ENCODE results near the gene CRK. TPM values are rescaled to one million over a fixed set of nuclear protein-coding genes. Genes with fewer than 3 reads are reported as not detected.

Gene CRK
- polyA plus RNA-seq, 3 donors, result 22.3 to 28.0 (median 26.5) TPM

DNA sequence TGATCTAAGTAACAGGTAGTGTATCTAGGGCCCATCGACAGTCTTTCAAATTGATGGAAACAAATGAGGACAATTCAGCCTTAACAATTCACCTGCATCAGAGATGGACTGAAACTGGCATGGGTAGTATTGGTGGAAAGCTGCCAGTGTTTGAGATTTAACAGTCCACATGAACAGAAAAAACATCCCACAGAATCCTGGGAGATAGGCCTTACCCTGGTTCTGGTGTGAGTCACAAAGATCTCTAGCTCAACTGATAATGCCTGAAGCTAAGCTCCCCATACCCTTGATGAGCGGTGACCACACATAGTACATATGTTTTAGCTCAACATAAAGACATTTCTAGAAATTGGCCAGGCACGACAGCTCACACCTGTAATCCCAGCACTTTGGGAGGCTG is 21.9 kb downstream of the CRK start:
- H2AFZ ChIP-seq (ENCODE audit: insufficient read depth, low read depth, low read length, poor library complexity, severe bottlenecking), result no peak overlapping the region
- H4K20me1 ChIP-seq (ENCODE audit: insufficient read depth, low read length), result peaks cover 100% of the 10 kb centered on the region
- Mint-ChIP-seq H3K27me3 (ENCODE audit: low read depth in 3 of 3) (peaks cover 0 to 2% (median 0%) of the 10 kb centered on the region in 3 donors), H3K4me3 (no peak overlapping the region), H3K27ac (no peak overlapping the region), H3K36me3 (peaks cover 47 to 88% of the 10 kb centered on the region in 2 donors), H3K4me1 (no peaks in the 10 kb centered on the region), H3K9me3 (no peaks in the 10 kb centered on the region)
- TF ChIP-seq, protein P1, sequence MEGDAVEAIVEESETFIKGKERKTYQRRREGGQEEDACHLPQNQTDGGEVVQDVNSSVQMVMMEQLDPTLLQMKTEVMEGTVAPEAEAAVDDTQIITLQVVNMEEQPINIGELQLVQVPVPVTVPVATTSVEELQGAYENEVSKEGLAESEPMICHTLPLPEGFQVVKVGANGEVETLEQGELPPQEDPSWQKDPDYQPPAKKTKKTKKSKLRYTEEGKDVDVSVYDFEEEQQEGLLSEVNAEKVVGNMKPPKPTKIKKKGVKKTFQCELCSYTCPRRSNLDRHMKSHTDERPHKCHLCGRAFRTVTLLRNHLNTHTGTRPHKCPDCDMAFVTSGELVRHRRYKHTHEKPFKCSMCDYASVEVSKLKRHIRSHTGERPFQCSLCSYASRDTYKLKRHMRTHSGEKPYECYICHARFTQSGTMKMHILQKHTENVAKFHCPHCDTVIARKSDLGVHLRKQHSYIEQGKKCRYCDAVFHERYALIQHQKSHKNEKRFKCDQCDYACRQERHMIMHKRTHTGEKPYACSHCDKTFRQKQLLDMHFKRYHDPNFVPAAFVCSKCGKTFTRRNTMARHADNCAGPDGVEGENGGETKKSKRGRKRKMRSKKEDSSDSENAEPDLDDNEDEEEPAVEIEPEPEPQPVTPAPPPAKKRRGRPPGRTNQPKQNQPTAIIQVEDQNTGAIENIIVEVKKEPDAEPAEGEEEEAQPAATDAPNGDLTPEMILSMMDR (IDR thresholded peaks at IDR 0.05), result no peak
- no peaks in the 10 kb centered on the region for H3K9me3 ChIP-seq (replicated peaks in 1 of 2; ENCODE audit: control insufficient read depth in 1 of 2, insufficient read depth in 1 of 2, low read length in 2 of 2)
- no peaks in the 10 kb centered on the region for H3K4me1 ChIP-seq (ENCODE audit: control insufficient read depth in 1 of 2, insufficient read depth in 2 of 2, low read length in 2 of 2)
- H3K9ac ChIP-seq (ENCODE audit: insufficient read depth, low read length, poor library complexity, severe bottlenecking), result no peak overlapping the region
- no peak overlapping the region for H3K4me3 ChIP-seq (replicated peaks in 1 of 3; ENCODE audit: low read depth in 2 of 3, low read length in 3 of 3)
- intact Hi-C loops (cut with micrococcal nuclease), result no loop called here
- no peak overlapping the region for H3K4me2 ChIP-seq (replicated peaks; ENCODE audit: extremely low read depth, low read length, poor library complexity, severe bottlenecking)
- 100% methylated on average over 1 of the region's 3 CpGs for WGBS (ENCODE audit: insufficient coverage)
- peaks cover 98% of the 10 kb centered on the region for H3K79me2 ChIP-seq (ENCODE audit: insufficient read depth, low read length)
- peaks cover 49 to 88% of the 10 kb centered on the region in 2 donors for H3K36me3 ChIP-seq (replicated peaks in 1 of 2; ENCODE audit: control insufficient read depth in 1 of 2, insufficient read depth in 2 of 2, low read length in 2 of 2)
- no peak for DNase-seq
- no peaks in the 10 kb centered on the region for H3K27me3 ChIP-seq (ENCODE audit: control insufficient read depth in 2 of 2, insufficient read depth in 2 of 2, low read length in 2 of 2)
- H3K27ac ChIP-seq (ENCODE audit: low read depth in 1 of 2, low read length in 2 of 2), result no peak overlapping the region

GRCh38 chr17:1431631-1432104 is 24.4 kb downstream of the CRK start:
- Histone ChIP-seq H2AFZ (ENCODE audit: insufficient read depth, low read depth, low read length, poor library complexity, severe bottlenecking) (no peak overlapping the region), H3K79me2 (ENCODE audit: insufficient read depth, low read length) (peaks cover 97% of the 10 kb centered on the region), H3K4me3 (replicated peaks in 1 of 3; ENCODE audit: low read depth in 2 of 3, low read length in 3 of 3) (no peak overlapping the region), H3K4me1 (ENCODE audit: control insufficient read depth in 1 of 2, insufficient read depth in 2 of 2, low read length in 2 of 2) (no peaks in the 10 kb centered on the region), H3K27me3 (ENCODE audit: control insufficient read depth in 2 of 2, insufficient read depth in 2 of 2, low read length in 2 of 2) (no peaks in the 10 kb centered on the region), H3K27ac (ENCODE audit: low read depth in 1 of 2, low read length in 2 of 2) (no peak overlapping the region), H3K4me2 (replicated peaks; ENCODE audit: extremely low read depth, low read length, poor library complexity, severe bottlenecking) (no peak overlapping the region), H3K36me3 (replicated peaks in 1 of 2; ENCODE audit: control insufficient read depth in 1 of 2, insufficient read depth in 2 of 2, low read length in 2 of 2) (peaks cover 43 to 86% of the 10 kb centered on the region in 2 donors), H3K9me3 (replicated peaks in 1 of 2; ENCODE audit: control insufficient read depth in 1 of 2, insufficient read depth in 1 of 2, low read length in 2 of 2) (no peaks in the 10 kb centered on the region), H3K9ac (ENCODE audit: insufficient read depth, low read length, poor library complexity, severe bottlenecking) (no peak overlapping the region), H4K20me1 (ENCODE audit: insufficient read depth, low read length) (peaks cover 100% of the 10 kb centered on the region)
- DNase-seq, result no peak
- intact Hi-C loops (cut with micrococcal nuclease), result no loop called here
- no peak overlapping the region for H3K4me3 Mint-ChIP-seq
- no CpG with 5 or more reads among the region's 2 CpGs for WGBS (ENCODE audit: insufficient coverage)
- peaks cover 0 to under 1% (median 0%) of the 10 kb centered on the region in 3 donors for H3K27me3 Mint-ChIP-seq (ENCODE audit: low read depth in 3 of 3)
- TF ChIP-seq, protein P1 (IDR thresholded peaks at IDR 0.05), result no peak
- no peaks in the 10 kb centered on the region for H3K9me3 Mint-ChIP-seq
- no peaks in the 10 kb centered on the region for H3K4me1 Mint-ChIP-seq
- H3K36me3 Mint-ChIP-seq, result peaks cover 46 to 94% of the 10 kb centered on the region in 2 donors
- H3K27ac Mint-ChIP-seq, result peak overlapping the region in 3 of 7 donors; percentile 6 to 62 (median 50)
